Neuronal stem cell (in vitro differentiated cells): ENCODE data around the gene TMEM150C.
"Not testable (repeated sequence)": the region's sequence is repeated elsewhere in the genome, so short reads cannot be mapped to it uniquely, and the experiment has no call there.

Source experiments
- DNase-seq: peaks from one replicate; pipeline ENCODE4 v3.0.0-alpha.2; 2013; ENCODE audit warnings: low spot score
- H2AFZ ChIP-seq: one replicate; pipeline ENCODE4 v1.6.1; 2013; ENCODE audit warnings: mild to moderate bottlenecking, low read length, inconsistent platforms
- H2AK5ac ChIP-seq: 2 replicates; pipeline ENCODE4 v1.6.1; 2013; ENCODE audit warnings: low read depth, mild to moderate bottlenecking, inconsistent platforms, low read length, moderate library complexity, mixed read lengths
- H2BK120ac ChIP-seq: 2 replicates; pipeline ENCODE4 v1.6.1; 2013; ENCODE audit warnings: low read depth, mild to moderate bottlenecking, inconsistent platforms, low read length, moderate library complexity, mixed read lengths
- H2BK12ac ChIP-seq: one replicate; pipeline ENCODE4 v1.6.1; 2013; ENCODE audit warnings: low read length, inconsistent platforms
- H2BK15ac ChIP-seq: 2 replicates; pipeline ENCODE4 v1.6.1; 2013; ENCODE audit warnings: mild to moderate bottlenecking, low read length, inconsistent platforms, mixed read lengths
- H2BK5ac ChIP-seq: one replicate; pipeline ENCODE4 v1.6.1; 2013; ENCODE audit warnings: inconsistent platforms, mild to moderate bottlenecking, low read length, moderate library complexity
- H3K14ac ChIP-seq: one replicate; pipeline ENCODE4 v1.6.1; 2013; ENCODE audit warnings: low read length, inconsistent platforms
- H3K18ac ChIP-seq: 2 replicates; pipeline ENCODE4 v1.6.1; 2013; ENCODE audit warnings: low read length, inconsistent platforms
- H3K23ac ChIP-seq: 2 replicates; pipeline ENCODE4 v1.6.1; 2013; ENCODE audit warnings: low read depth, mild to moderate bottlenecking, mixed read lengths, low read length, inconsistent platforms; ENCODE audit not compliant: poor library complexity
- H3K27ac ChIP-seq: replicated peaks from 3 replicates; pipeline ENCODE4 v1.5.1; 2013; ENCODE audit warnings: low read length, inconsistent platforms
- H3K27me3 ChIP-seq, 3 experiments: 2 replicates each; pipeline ENCODE4 v1.6.1; 2013; ENCODE audit warnings: low read length in 3 of 3, mild to moderate bottlenecking in 2 of 3, inconsistent platforms in 1 of 3, low read depth in 1 of 3, mixed read lengths in 1 of 3, moderate library complexity in 1 of 3; ENCODE audit not compliant: control insufficient read depth in 3 of 3, insufficient read depth in 3 of 3
- H3K36me3 ChIP-seq, 2 donors: replicated peaks in 1 of 2; 2 replicates each; pipeline ENCODE4 v1.6.1; 2013; ENCODE audit warnings: low read length in 2 of 2; ENCODE audit not compliant: control insufficient read depth in 2 of 2, insufficient read depth in 2 of 2
- H3K4ac ChIP-seq: 2 replicates; pipeline ENCODE4 v1.6.1; 2013; ENCODE audit warnings: inconsistent platforms, mild to moderate bottlenecking, low read length, moderate library complexity
- H3K4me1 ChIP-seq, 2 donors: 1 replicate in 1 of 2; 2 replicates in 1 of 2; pipeline ENCODE4 v1.6.1; 2013; ENCODE audit warnings: low read length in 2 of 2, low read depth in 1 of 2; ENCODE audit not compliant: control insufficient read depth in 2 of 2, insufficient read depth in 1 of 2
- H3K4me2 ChIP-seq: one replicate; pipeline ENCODE4 v1.6.1; 2013; ENCODE audit warnings: mild to moderate bottlenecking, low read length, inconsistent platforms; ENCODE audit not compliant: insufficient read depth, poor library complexity, severe bottlenecking
- H3K4me3 ChIP-seq, 2 donors: 2 replicates each; pipeline ENCODE4 v1.5.1; 2013; ENCODE audit warnings: low read length in 2 of 2, mild to moderate bottlenecking in 2 of 2, inconsistent platforms in 1 of 2, moderate library complexity in 1 of 2
- H3K79me1 ChIP-seq: one replicate; pipeline ENCODE4 v1.6.1; 2013; ENCODE audit warnings: low read depth, mild to moderate bottlenecking, inconsistent platforms, low read length, moderate library complexity
- H3K9ac ChIP-seq: one replicate; pipeline ENCODE4 v1.6.1; 2013; ENCODE audit warnings: mild to moderate bottlenecking, low read depth, low read length, inconsistent platforms; ENCODE audit not compliant: poor library complexity
- H3K9me3 ChIP-seq, 2 donors: replicated peaks in 1 of 2; 2 replicates each; pipeline versions ENCODE3 to v1.6.1; 2013; ENCODE audit warnings: low read length in 2 of 2, mild to moderate bottlenecking in 2 of 2, inconsistent platforms in 1 of 2, low read depth in 1 of 2, mixed read lengths in 1 of 2, moderate library complexity in 1 of 2; ENCODE audit not compliant: control insufficient read depth in 2 of 2, insufficient read depth in 1 of 2
- H4K8ac ChIP-seq: one replicate; pipeline ENCODE4 v1.6.1; 2013; ENCODE audit warnings: low read depth, mild to moderate bottlenecking, inconsistent platforms, low read length, moderate library complexity
- H4K91ac ChIP-seq: one replicate; pipeline ENCODE4 v1.6.1; 2013; ENCODE audit warnings: low read length, low read depth, mild to moderate bottlenecking, inconsistent platforms; ENCODE audit not compliant: poor library complexity
- WGBS, 2 donors: extraction: QIAGEN DNeasy Blood & Tissue Kit; methylation state at CpG; one replicate each; pipeline ENCODE4 v1.1.7; 2013; ENCODE audit warnings: missing lambda C conversion rate in 2 of 2, mixed read lengths in 1 of 2; ENCODE audit not compliant: insufficient read length in 2 of 2, insufficient replicate concordance in 1 of 2; ENCODE audit errors: extremely low coverage in 2 of 2; 5-methylcytosine and 5-hydroxymethylcytosine counted together

TMEM150C gene

GRCh38 chr4:82481506-82481840 is 80.3 kb downstream of the TMEM150C start:
- no peak overlapping the region for H3K14ac ChIP-seq
- no peak overlapping the region for H3K27ac ChIP-seq
- H4K8ac ChIP-seq = no peak overlapping the region
- no peak overlapping the region for H2BK15ac ChIP-seq
- H2BK5ac ChIP-seq = no peak overlapping the region
- no peak overlapping the region for H2AFZ ChIP-seq
- no peak for DNase-seq
- no peaks in the 10 kb centered on the region for H3K27me3 ChIP-seq
- H2BK120ac ChIP-seq = no peak overlapping the region
- H4K91ac ChIP-seq = no peak overlapping the region
- no peak overlapping the region for H3K23ac ChIP-seq
- H3K4me1 ChIP-seq = no peaks in the 10 kb centered on the region
- no peak overlapping the region for H2BK12ac ChIP-seq
- no peak overlapping the region for H3K18ac ChIP-seq
- H3K36me3 ChIP-seq = no peaks in the 10 kb centered on the region
- no peak overlapping the region for H3K4me2 ChIP-seq
- H3K4ac ChIP-seq = no peak overlapping the region
- H3K79me1 ChIP-seq = no peaks in the 10 kb centered on the region
- H3K9me3 ChIP-seq = peaks cover 0 to 5% of the 10 kb centered on the region in 2 donors
- WGBS, 2 donors = no CpG with 5 or more reads among the region's 6 CpGs
- H3K9ac ChIP-seq = no peak overlapping the region
- H2AK5ac ChIP-seq = no peak overlapping the region
- peak overlapping the region in 1 of 2 donors; percentile 28 for H3K4me3 ChIP-seq

GRCh38 chr4:82480771-82481505 is 80.8 kb downstream of the TMEM150C start:
- no peak overlapping the region for H4K91ac ChIP-seq
- H3K4me1 ChIP-seq = no peaks in the 10 kb centered on the region
- H3K9me3 ChIP-seq = peaks cover 0 to 5% of the 10 kb centered on the region in 2 donors
- H3K14ac ChIP-seq = no peak overlapping the region
- no peak overlapping the region for H2BK12ac ChIP-seq
- no peak overlapping the region for H3K4ac ChIP-seq
- no CpG with 5 or more reads among the region's 10 CpGs for WGBS, 2 donors
- no peak overlapping the region for H3K18ac ChIP-seq
- no peak for DNase-seq
- no peak overlapping the region for H2AFZ ChIP-seq
- no peak overlapping the region for H4K8ac ChIP-seq
- no peak overlapping the region for H3K4me2 ChIP-seq
- H3K79me1 ChIP-seq = no peaks in the 10 kb centered on the region
- no peak overlapping the region for H3K27ac ChIP-seq
- H2BK5ac ChIP-seq = no peak overlapping the region
- H3K9ac ChIP-seq = no peak overlapping the region
- H3K23ac ChIP-seq = no peak overlapping the region
- H2BK120ac ChIP-seq = no peak overlapping the region
- no peak overlapping the region for H2BK15ac ChIP-seq
- H3K27me3 ChIP-seq = no peaks in the 10 kb centered on the region
- H3K36me3 ChIP-seq = no peaks in the 10 kb centered on the region
- no peak overlapping the region for H2AK5ac ChIP-seq
- peak overlapping the region in 1 of 2 donors; percentile 28 for H3K4me3 ChIP-seq

GRCh38 chr4:82479562-82479961 is 82.2 kb downstream of the TMEM150C start:
- no peak overlapping the region for H3K27ac ChIP-seq
- H3K4ac ChIP-seq = no peak overlapping the region
- H3K27me3 ChIP-seq = no peaks in the 10 kb centered on the region
- peak overlapping the region; percentile 64 for H3K18ac ChIP-seq
- H3K14ac ChIP-seq = no peak overlapping the region
- H3K36me3 ChIP-seq = no peaks in the 10 kb centered on the region
- peak overlapping the region; percentile 44 for H3K9ac ChIP-seq
- DNase-seq = no peak
- H4K91ac ChIP-seq = no peak overlapping the region
- no CpG with 5 or more reads among the region's 14 CpGs for WGBS, 2 donors
- H3K4me1 ChIP-seq = no peaks in the 10 kb centered on the region
- H2BK5ac ChIP-seq = peak overlapping the region; percentile 13
- H3K79me1 ChIP-seq = no peaks in the 10 kb centered on the region
- H2BK15ac ChIP-seq = no peak overlapping the region
- no peak overlapping the region for H4K8ac ChIP-seq
- no peak overlapping the region for H2BK120ac ChIP-seq
- H3K9me3 ChIP-seq = peaks cover 0 to 5% of the 10 kb centered on the region in 2 donors
- no peak overlapping the region for H2AK5ac ChIP-seq
- no peak overlapping the region for H3K4me3 ChIP-seq
- H2BK12ac ChIP-seq = no peak overlapping the region
- no peak overlapping the region for H3K4me2 ChIP-seq
- H2AFZ ChIP-seq = no peak overlapping the region
- no peak overlapping the region for H3K23ac ChIP-seq

- H2BK15ac ChIP-seq, H3K27ac ChIP-seq, H3K4me3 ChIP-seq, H2BK120ac ChIP-seq, H3K23ac ChIP-seq, H3K14ac ChIP-seq, H4K91ac ChIP-seq, H2AK5ac ChIP-seq, H3K4ac ChIP-seq, H3K18ac ChIP-seq, H3K9ac ChIP-seq, H3K27me3 ChIP-seq, DNase-seq, H3K9me3 ChIP-seq, H2AFZ ChIP-seq, H3K36me3 ChIP-seq, H4K8ac ChIP-seq, H3K4me1 ChIP-seq, H3K79me1 ChIP-seq, H2BK5ac ChIP-seq, H2BK12ac ChIP-seq, H3K4me2 ChIP-seq: not testable (repeated sequence)
- no CpG with 5 or more reads among the region's 9 CpGs for WGBS, 2 donors
These were observed 84.3 kb downstream of the TMEM150C start for GRCh38 chr4:82477469-82477868.
